PC-3 (cell line): ENCODE results near the gene NLRP13. TPM values are rescaled to one million over a fixed set of nuclear protein-coding genes. Genes with fewer than 3 reads are reported as not detected.

Source experiments
- ATAC-seq: fragments of 200-7000 bp; cut with Tn5 transposase; 2 replicates; pipeline ENCODE4 v1.9.1; 2020; ENCODE audit warnings: mild to moderate bottlenecking, moderate library complexity
- BruUV-seq: library from RNA; stranded (reverse); fragments of 400-500 nt; replicated peaks from 2 replicates; lab custom pipeline; 2021; lab: Mats Ljungman, UMichigan
- CTCF ChIA-PET: fragments of 300-600 bp; sonication (Branson Sonifier 250); formaldehyde crosslinking; loops from one replicate; lab custom pipeline; 2022; ENCODE audit warnings: antibody characterized with exemption; lab: Charles Lee
- POLR2A ChIA-PET: fragments of 300-600 bp; sonication (Branson Sonifier 250); formaldehyde crosslinking; loops from one replicate; lab custom pipeline; 2022; ENCODE audit warnings: antibody characterized with exemption; ENCODE audit not compliant: unreplicated experiment; lab: Charles Lee
- DNase-seq: peaks from one replicate; pipeline ENCODE4 v3.0.0-alpha.2; 2015
- H2AFZ ChIP-seq: fragments of 300-600 bp; sonication (generic); 2 replicates; pipeline ENCODE4 v1.6.0; 2016; ENCODE audit warnings: antibody characterized with exemption, low read length
- H3F3A ChIP-seq: fragments of 300-600 bp; sonication (generic); one replicate; pipeline ENCODE4 v1.6.0; 2017; ENCODE audit warnings: antibody characterized with exemption, low read length, control low read depth, mild to moderate bottlenecking; ENCODE audit not compliant: unreplicated experiment
- H3K27ac ChIP-seq: fragments of 300-600 bp; sonication (generic); 2 replicates; pipeline ENCODE4 v1.5.1; 2016; ENCODE audit warnings: mild to moderate bottlenecking, low read length
- H3K27me3 ChIP-seq: fragments of 300-600 bp; sonication (generic); 2 replicates; pipeline ENCODE4 v1.6.1; 2016; ENCODE audit warnings: low read length, mixed read lengths
- H3K36me3 ChIP-seq: fragments of 300-600 bp; sonication (generic); 2 replicates; pipeline ENCODE4 v1.6.1; 2016; ENCODE audit warnings: low read depth, mixed run types, low read length, mixed read lengths
- H3K4me1 ChIP-seq: fragments of 300-600 bp; sonication (generic); 2 replicates; pipeline ENCODE4 v1.5.1; 2016; ENCODE audit warnings: low read length; ENCODE audit not compliant: insufficient read depth
- H3K4me2 ChIP-seq: fragments of 300-600 bp; sonication (generic); 2 replicates; pipeline ENCODE4 v1.6.0; 2016; ENCODE audit warnings: low read length
- H3K4me3 ChIP-seq: fragments of 300-600 bp; sonication (generic); 2 replicates; pipeline ENCODE4 v1.5.1; 2016; ENCODE audit warnings: mild to moderate bottlenecking, low read length, mixed read lengths
- H3K79me2 ChIP-seq: fragments of 300-600 bp; sonication (generic); 2 replicates; pipeline ENCODE4 v1.6.1; 2017; ENCODE audit warnings: low read length, mixed read lengths
- H3K9ac ChIP-seq: fragments of 300-600 bp; sonication (generic); 2 replicates; pipeline ENCODE4 v1.6.0; 2016; ENCODE audit warnings: mild to moderate bottlenecking, low read length
- H3K9me2 ChIP-seq: fragments of 300-600 bp; sonication (generic); replicated peaks from 2 replicates; pipeline ENCODE4 v1.6.1; 2016; ENCODE audit warnings: mixed run types, low read length, mixed read lengths
- H3K9me3 ChIP-seq: fragments of 300-600 bp; sonication (generic); 2 replicates; pipeline ENCODE4 v1.6.1; 2016; ENCODE audit warnings: low read length, mixed read lengths
- H4K20me1 ChIP-seq: fragments of 300-600 bp; sonication (generic); 2 replicates; pipeline ENCODE4 v1.6.1; 2016; ENCODE audit warnings: low read length, mixed read lengths
- EZH2 ChIP-seq: fragments of 300-600 bp; sonication (generic); IDR thresholded peaks from one replicate; pipeline ENCODE4 v1.6.1; 2017; ENCODE audit warnings: antibody characterized with exemption, mild to moderate bottlenecking, low read length; ENCODE audit not compliant: unreplicated experiment
- EZH2phosphoT487 ChIP-seq: fragments of 300-600 bp; sonication (generic); IDR thresholded peaks from 2 replicates; pipeline ENCODE4 v1.6.1; 2018; ENCODE audit warnings: mild to moderate bottlenecking, antibody characterized with exemption, low read length, borderline replicate concordance
- intact Hi-C: fragments of 100-400 bp; cut with micrococcal nuclease; formaldehyde crosslinking; loops from 2 replicates; pipeline ENCODE4 v1.9.0; 2023
- total RNA-seq: library from RNA; depleted of rRNA; stranded (reverse); fragments of >200 nt; gene quantifications from 2 replicates; pipeline ENCODE4 v1.2.3, GENCODE V29; 2014
- TF ChIP-seq, protein P1 (sequence below): fragments of 300-600 bp; sonication (generic); conservative IDR thresholded peaks from 2 replicates; pipeline ENCODE4 v1.5.1; 2017; ENCODE audit warnings: antibody characterized with exemption, low read depth, mild to moderate bottlenecking, low read length

Gene NLRP13
- total RNA-seq, 1 experiment from 2014 or later, result not detected

DNA sequence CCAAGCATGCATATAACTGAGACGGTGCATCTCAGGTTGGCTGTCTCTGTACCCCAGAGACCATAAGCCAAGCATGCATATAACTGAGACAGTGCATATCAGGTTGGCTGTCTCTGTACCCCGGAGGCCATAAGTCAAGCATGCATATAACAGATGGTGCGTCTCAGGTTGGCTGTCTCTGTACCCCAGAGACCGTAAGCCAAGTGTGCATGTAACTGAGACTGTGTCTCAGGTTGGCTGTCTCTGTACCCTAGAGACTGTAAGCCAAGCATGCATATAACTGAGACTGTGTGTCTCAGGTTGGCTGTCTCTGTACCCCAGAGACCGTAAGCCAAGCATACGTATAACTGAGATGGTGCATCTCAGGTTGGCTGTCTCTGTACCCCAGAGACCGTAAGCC lies 65.0 kb downstream of the NLRP13 start:
- ChIA-PET POLR2A (no interaction called here), CTCF (no interaction called here)
- H3K4me1 ChIP-seq, result no peaks in the 10 kb centered on the region
- no peaks in the 10 kb centered on the region for H3K36me3 ChIP-seq
- DNase-seq (no peak), ATAC-seq (no peak)
- no peaks in the 10 kb centered on the region for H3K9me3 ChIP-seq
- H3F3A ChIP-seq, result no peaks in the 10 kb centered on the region
- no peak overlapping the region for H2AFZ ChIP-seq
- peaks cover 73% of the 10 kb centered on the region for H3K27me3 ChIP-seq
- no peak overlapping the region for H3K4me3 ChIP-seq
- no peak overlapping the region for H3K4me2 ChIP-seq
- TF ChIP-seq EZH2 (no peak), EZH2phosphoT487 (no peak)
- TF ChIP-seq, protein P1, sequence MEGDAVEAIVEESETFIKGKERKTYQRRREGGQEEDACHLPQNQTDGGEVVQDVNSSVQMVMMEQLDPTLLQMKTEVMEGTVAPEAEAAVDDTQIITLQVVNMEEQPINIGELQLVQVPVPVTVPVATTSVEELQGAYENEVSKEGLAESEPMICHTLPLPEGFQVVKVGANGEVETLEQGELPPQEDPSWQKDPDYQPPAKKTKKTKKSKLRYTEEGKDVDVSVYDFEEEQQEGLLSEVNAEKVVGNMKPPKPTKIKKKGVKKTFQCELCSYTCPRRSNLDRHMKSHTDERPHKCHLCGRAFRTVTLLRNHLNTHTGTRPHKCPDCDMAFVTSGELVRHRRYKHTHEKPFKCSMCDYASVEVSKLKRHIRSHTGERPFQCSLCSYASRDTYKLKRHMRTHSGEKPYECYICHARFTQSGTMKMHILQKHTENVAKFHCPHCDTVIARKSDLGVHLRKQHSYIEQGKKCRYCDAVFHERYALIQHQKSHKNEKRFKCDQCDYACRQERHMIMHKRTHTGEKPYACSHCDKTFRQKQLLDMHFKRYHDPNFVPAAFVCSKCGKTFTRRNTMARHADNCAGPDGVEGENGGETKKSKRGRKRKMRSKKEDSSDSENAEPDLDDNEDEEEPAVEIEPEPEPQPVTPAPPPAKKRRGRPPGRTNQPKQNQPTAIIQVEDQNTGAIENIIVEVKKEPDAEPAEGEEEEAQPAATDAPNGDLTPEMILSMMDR, result no peak
- no TSS peak for BruUV-seq
- no peak overlapping the region for H3K9ac ChIP-seq
- no peaks in the 10 kb centered on the region for H3K79me2 ChIP-seq
- no peak overlapping the region for H3K27ac ChIP-seq
- intact Hi-C loops, result no loop called here
- H3K9me2 ChIP-seq, result no peaks in the 10 kb centered on the region
- no peaks in the 10 kb centered on the region for H4K20me1 ChIP-seq

DNA sequence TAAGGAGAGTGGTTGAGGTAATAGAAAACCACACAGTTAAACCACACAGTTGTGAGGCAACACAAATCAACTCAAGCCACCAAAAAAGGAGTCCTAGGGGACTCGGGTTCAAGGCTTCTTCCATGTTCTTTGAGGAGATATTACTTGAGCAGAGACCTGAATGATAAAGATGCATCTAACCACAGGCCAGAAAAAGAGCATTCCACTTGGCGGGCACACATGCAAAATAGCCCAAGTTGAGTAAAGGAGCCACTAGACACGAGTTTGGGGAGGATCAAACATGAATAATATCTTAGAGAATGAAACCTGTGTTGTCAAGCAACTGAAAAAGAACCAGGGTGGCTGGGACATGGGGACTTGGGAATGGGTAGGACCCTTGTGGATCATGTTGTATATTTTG lies 65.6 kb downstream of the NLRP13 start:
- ATAC-seq, result no peak
- Histone ChIP-seq H4K20me1 (no peaks in the 10 kb centered on the region), H3K27me3 (peaks cover 72% of the 10 kb centered on the region), H3K9ac (no peak overlapping the region), H3K4me3 (no peak overlapping the region), H3K79me2 (no peaks in the 10 kb centered on the region), H3K4me1 (no peaks in the 10 kb centered on the region), H2AFZ (no peak overlapping the region), H3K36me3 (no peaks in the 10 kb centered on the region), H3K9me2 (no peaks in the 10 kb centered on the region), H3K27ac (no peak overlapping the region), H3K4me2 (no peak overlapping the region), H3F3A (no peaks in the 10 kb centered on the region), H3K9me3 (no peaks in the 10 kb centered on the region)
- intact Hi-C loops, result no loop called here
- DNase-seq, result no peak
- BruUV-seq, result no TSS peak
- POLR2A ChIA-PET, result no interaction called here
- CTCF ChIA-PET, result no interaction called here
- TF ChIP-seq EZH2phosphoT487 (no peak), EZH2 (no peak)
- TF ChIP-seq, protein P1, result no peak

DNA sequence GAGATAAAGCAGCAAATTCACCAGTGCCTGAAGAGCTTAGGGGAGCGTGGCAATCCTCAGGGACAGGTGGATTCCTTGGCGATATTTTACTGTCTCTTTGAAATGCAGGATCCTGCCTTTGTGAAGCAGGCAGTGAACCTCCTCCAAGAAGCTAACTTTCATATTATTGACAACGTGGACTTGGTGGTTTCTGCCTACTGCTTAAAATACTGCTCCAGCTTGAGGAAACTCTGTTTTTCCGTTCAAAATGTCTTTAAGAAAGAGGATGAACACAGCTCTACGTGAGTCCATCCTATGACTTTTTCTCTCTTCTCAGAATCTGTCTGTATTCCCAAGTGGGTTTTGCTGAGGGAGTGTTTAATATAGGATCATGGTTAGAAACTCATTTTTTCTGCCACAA lies 73.2 kb downstream of the NLRP13 start:
- BruUV-seq, result no TSS peak
- ATAC-seq, result no peak

More for the DNA sequence above, 73.2 kb downstream of the NLRP13 start:
- H3K9me2 ChIP-seq, result 0 out of 2 replicates have a peak, but pooled peaks cover 4% of the 10 kb centered on the region
- no peak overlapping the region for H3K4me2 ChIP-seq
- H3K4me3 ChIP-seq, result no peak overlapping the region
- no peak overlapping the region for H3K9ac ChIP-seq
- peaks cover 82% of the 10 kb centered on the region for H3K27me3 ChIP-seq
- DNase-seq, result no peak
- H3K79me2 ChIP-seq, result no peaks in the 10 kb centered on the region
- no peaks in the 10 kb centered on the region for H3K36me3 ChIP-seq
- H3K27ac ChIP-seq, result no peak overlapping the region
- no peak for TF ChIP-seq EZH2
- TF ChIP-seq EZH2phosphoT487, result no peak
- TF ChIP-seq, protein P1, result no peak
- POLR2A ChIA-PET, result no interaction called here
- H3K4me1 ChIP-seq, result no peaks in the 10 kb centered on the region
- no peaks in the 10 kb centered on the region for H3F3A ChIP-seq
- intact Hi-C loops, result no loop called here
- H2AFZ ChIP-seq, result no peak overlapping the region
- CTCF ChIA-PET, result no interaction called here
- no peaks in the 10 kb centered on the region for H4K20me1 ChIP-seq
- H3K9me3 ChIP-seq, result no peaks in the 10 kb centered on the region; the same call in 1 of the 2 replicates
